H9 (cell line): Measurements from ENCODE around the gene SV2C. TPM values are rescaled to one million over a fixed set of nuclear protein-coding genes. Genes with fewer than 3 reads are reported as not detected.

Experiments used
- DNase-seq: peaks from one replicate; pipeline ENCODE4 v3.0.0-alpha.2; 2017
- H2AFZ ChIP-seq: one replicate; pipeline ENCODE4 v1.6.1; 2013; ENCODE audit warnings: mild to moderate bottlenecking, low read length, control low read depth, moderate library complexity
- H2AK5ac ChIP-seq: 2 replicates; pipeline ENCODE4 v1.6.1; 2013; ENCODE audit warnings: low read length, control low read depth, mixed read lengths; ENCODE audit not compliant: insufficient read length
- H2BK120ac ChIP-seq: one replicate; pipeline ENCODE4 v1.6.1; 2013; ENCODE audit warnings: low read depth, mild to moderate bottlenecking, low read length, control low read depth, inconsistent platforms; ENCODE audit not compliant: poor library complexity, severe bottlenecking
- H2BK12ac ChIP-seq: 2 replicates; pipeline ENCODE4 v1.6.1; 2013; ENCODE audit warnings: low read length, control low read depth, mixed read lengths, low read depth; ENCODE audit not compliant: insufficient read length
- H2BK15ac ChIP-seq: 2 replicates; pipeline ENCODE4 v1.6.1; 2013; ENCODE audit warnings: low read depth, low read length, control low read depth
- H2BK20ac ChIP-seq: one replicate; pipeline ENCODE4 v1.6.1; 2013; ENCODE audit warnings: low read depth, mild to moderate bottlenecking, low read length, control low read depth, inconsistent platforms; ENCODE audit not compliant: poor library complexity, severe bottlenecking
- H2BK5ac ChIP-seq: 2 replicates; pipeline ENCODE4 v1.6.1; 2013; ENCODE audit warnings: low read length, control low read depth, mixed read lengths; ENCODE audit not compliant: insufficient read length
- H3K14ac ChIP-seq: 2 replicates; pipeline ENCODE4 v1.6.1; 2013; ENCODE audit warnings: low read length, control low read depth; ENCODE audit not compliant: insufficient read depth
- H3K18ac ChIP-seq: 2 replicates; pipeline ENCODE4 v1.6.1; 2013; ENCODE audit warnings: low read depth, mild to moderate bottlenecking, mixed read lengths, low read length, control low read depth; ENCODE audit not compliant: insufficient read length
- H3K23ac ChIP-seq: 2 replicates; pipeline ENCODE4 v1.6.1; 2013; ENCODE audit warnings: low read length, control low read depth, mixed read lengths, low read depth; ENCODE audit not compliant: insufficient read length
- H3K23me2 ChIP-seq: 2 replicates; pipeline ENCODE4 v1.6.1; 2013; ENCODE audit warnings: low read depth, mild to moderate bottlenecking, mixed read lengths, low read length, control low read depth; ENCODE audit not compliant: insufficient read length, poor library complexity, severe bottlenecking
- H3K27ac ChIP-seq: 2 replicates; pipeline ENCODE4 v1.5.1; 2013; ENCODE audit warnings: low read length, control low read depth, mixed read lengths, low read depth; ENCODE audit not compliant: insufficient read length
- H3K27me3 ChIP-seq: 2 replicates; pipeline ENCODE4 v1.6.1; 2013; ENCODE audit warnings: low read length, control low read depth, inconsistent platforms; ENCODE audit not compliant: insufficient read depth
- H3K4ac ChIP-seq: 2 replicates; pipeline ENCODE4 v1.6.1; 2013; ENCODE audit warnings: low read depth, mild to moderate bottlenecking, control low read depth, inconsistent platforms, low read length, moderate library complexity
- H3K4me1 ChIP-seq: 2 replicates; pipeline ENCODE4 v1.6.1; 2013; ENCODE audit warnings: low read length, control low read depth, inconsistent platforms; ENCODE audit not compliant: insufficient read depth
- H3K4me2 ChIP-seq: 2 replicates; pipeline ENCODE4 v1.6.1; 2013; ENCODE audit warnings: low read length, control low read depth, mixed read lengths; ENCODE audit not compliant: insufficient read length, insufficient read depth
- H3K56ac ChIP-seq: 2 replicates; pipeline ENCODE4 v1.6.1; 2013; ENCODE audit warnings: low read depth, mild to moderate bottlenecking, mixed read lengths, low read length, control low read depth; ENCODE audit not compliant: insufficient read length
- H3K79me1 ChIP-seq: 2 replicates; pipeline ENCODE4 v1.6.1; 2013; ENCODE audit warnings: low read depth, mild to moderate bottlenecking, moderate library complexity, low read length, control low read depth, inconsistent platforms; ENCODE audit not compliant: insufficient read depth, poor library complexity, severe bottlenecking
- H3K79me2 ChIP-seq: 2 replicates; pipeline ENCODE4 v1.6.1; 2013; ENCODE audit warnings: low read length, control low read depth, inconsistent platforms; ENCODE audit not compliant: insufficient read depth
- H3K9ac ChIP-seq: 2 replicates; pipeline ENCODE4 v1.6.1; 2013; ENCODE audit warnings: low read length, control low read depth, mixed read lengths; ENCODE audit not compliant: insufficient read length; ENCODE audit errors: extremely low read depth
- H3K9me3 ChIP-seq: one replicate; pipeline ENCODE4 v1.6.1; 2013; ENCODE audit warnings: low read depth, low read length, inconsistent platforms; ENCODE audit not compliant: control insufficient read depth
- H3T11ph ChIP-seq: one replicate; pipeline ENCODE4 v1.6.1; 2013; ENCODE audit warnings: mild to moderate bottlenecking, low read length, control low read depth, inconsistent platforms
- H4K20me1 ChIP-seq: one replicate; pipeline ENCODE4 v1.6.1; 2013; ENCODE audit not compliant: control insufficient read depth, insufficient read length, insufficient read depth
- H4K5ac ChIP-seq: 2 replicates; pipeline ENCODE4 v1.6.1; 2013; ENCODE audit warnings: low read depth, mild to moderate bottlenecking, mixed read lengths, low read length, control low read depth; ENCODE audit not compliant: insufficient read length
- H4K8ac ChIP-seq: replicated peaks from 2 replicates; pipeline ENCODE4 v1.6.1; 2013; ENCODE audit warnings: low read length, control low read depth, mixed read lengths, low read depth; ENCODE audit not compliant: insufficient read length
- H4K91ac ChIP-seq: 2 replicates; pipeline ENCODE4 v1.6.1; 2013; ENCODE audit warnings: low read depth, mild to moderate bottlenecking, moderate library complexity, mixed read lengths, low read length, control low read depth; ENCODE audit not compliant: insufficient read length
- H3K27ac Mint-ChIP-seq, 3 experiments: 2 replicates in 2 of 3; 3 replicates in 1 of 3; pipeline ENCODE4 v1.8.0; 2020 to 2021; ENCODE audit warnings: mixed read lengths in 3 of 3, mild to moderate bottlenecking in 1 of 3, moderate library complexity in 1 of 3
- H3K27me3 Mint-ChIP-seq: 2 replicates; pipeline ENCODE4 v1.8.0; 2021; ENCODE audit warnings: low read depth, mild to moderate bottlenecking, moderate library complexity, mixed read lengths
- H3K36me3 Mint-ChIP-seq, 3 experiments: 2 replicates in 2 of 3; 3 replicates in 1 of 3; pipeline ENCODE4 v1.8.0; 2020 to 2021; ENCODE audit warnings: low read depth in 3 of 3, mixed read lengths in 3 of 3; ENCODE audit not compliant: insufficient read depth in 1 of 3
- H3K4me1 Mint-ChIP-seq, 2 experiments: 2 replicates each; pipeline ENCODE4 v1.8.0; 2020; ENCODE audit warnings: mixed read lengths in 2 of 2
- H3K4me3 Mint-ChIP-seq, 2 experiments: 2 replicates in 1 of 2; 3 replicates in 1 of 2; pipeline ENCODE4 v1.8.0; 2020 to 2021; ENCODE audit warnings: mild to moderate bottlenecking in 2 of 2, mixed read lengths in 2 of 2, moderate library complexity in 1 of 2
- H3K9me3 Mint-ChIP-seq, 2 experiments: 2 replicates in 1 of 2; 3 replicates in 1 of 2; pipeline ENCODE4 v1.8.0; 2020; ENCODE audit warnings: mild to moderate bottlenecking in 2 of 2, mixed read lengths in 2 of 2, moderate library complexity in 1 of 2
- WGBS: extraction: QIAGEN DNeasy Blood & Tissue Kit; methylation state at CpG from one replicate; pipeline ENCODE4 v1.1.7; 2013; ENCODE audit warnings: missing lambda C conversion rate, low lambda C conversion rate, mixed read lengths; ENCODE audit not compliant: insufficient read length; ENCODE audit errors: extremely low coverage; 5-methylcytosine and 5-hydroxymethylcytosine counted together
- total RNA-seq: library from RNA; stranded (reverse); gene quantifications from 2 replicates; pipeline ENCODE4 v1.2.1, GENCODE V29; 2021
- TF ChIP-seq, protein P1 (sequence below): fragments of 200-600 bp; sonication (generic); conservative IDR thresholded peaks from 3 replicates; pipeline ENCODE4 v1.8.0; 2021; ENCODE audit warnings: antibody characterized with exemption, mild to moderate bottlenecking

SV2C gene
- total RNA-seq, 1 experiment from 2014 or later = 0.09 TPM

DNA sequence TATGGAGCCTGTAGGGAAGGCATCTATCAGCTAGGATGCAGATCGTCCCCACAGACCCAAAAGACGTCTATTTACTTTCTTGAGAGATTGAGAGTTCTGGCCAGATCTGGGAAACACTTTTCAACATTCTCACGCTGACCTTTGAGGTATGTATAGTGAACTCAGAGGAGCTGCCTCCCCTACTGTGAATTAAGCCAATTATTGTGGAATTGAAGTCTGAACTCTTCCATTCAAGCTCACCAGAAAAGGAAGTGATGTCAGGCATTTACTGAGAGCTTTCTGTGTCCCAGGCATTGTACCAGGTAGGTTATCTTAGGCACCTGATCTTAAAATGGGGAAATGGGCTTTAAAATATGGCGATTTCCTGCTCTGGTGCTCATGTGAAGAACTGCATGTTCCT, 136.5 kb downstream of the SV2C start:
- Histone ChIP-seq H3K79me2 (no peaks in the 10 kb centered on the region), H3K18ac (no peak overlapping the region), H3K4ac (no peak overlapping the region), H3K56ac (no peak overlapping the region), H2BK15ac (no peak overlapping the region), H3K14ac (no peak overlapping the region), H2AK5ac (no peak overlapping the region), H2BK120ac (no peak overlapping the region), H3K9ac (no peak overlapping the region), H4K8ac (no peak overlapping the region), H3K4me2 (no peak overlapping the region), H3K4me1 (no peaks in the 10 kb centered on the region), H3K9me3 (no peaks in the 10 kb centered on the region), H4K5ac (no peak overlapping the region), H4K20me1 (no peaks in the 10 kb centered on the region), H3K23me2 (no peaks in the 10 kb centered on the region), H3K79me1 (no peaks in the 10 kb centered on the region), H2AFZ (no peak overlapping the region), H2BK20ac (no peak overlapping the region), H3K27me3 (no peaks in the 10 kb centered on the region), H3T11ph (no peak overlapping the region), H3K23ac (no peak overlapping the region), H2BK5ac (no peak overlapping the region), H2BK12ac (no peak overlapping the region), H3K27ac (no peak overlapping the region), H4K91ac (no peak overlapping the region)
- Mint-ChIP-seq H3K27me3 (no peaks in the 10 kb centered on the region), H3K4me3 (no peak overlapping the region), H3K4me1 (peaks cover 7 to 8% of the 10 kb centered on the region in 2 experiments; a peak in 3 of 4 replicates), H3K27ac (no peak overlapping the region), H3K9me3 (no peaks in the 10 kb centered on the region), H3K36me3 (no peaks in the 10 kb centered on the region)
- WGBS = no CpG with 5 or more reads among the region's 4 CpGs
- DNase-seq = no peak
- TF ChIP-seq, protein P1, sequence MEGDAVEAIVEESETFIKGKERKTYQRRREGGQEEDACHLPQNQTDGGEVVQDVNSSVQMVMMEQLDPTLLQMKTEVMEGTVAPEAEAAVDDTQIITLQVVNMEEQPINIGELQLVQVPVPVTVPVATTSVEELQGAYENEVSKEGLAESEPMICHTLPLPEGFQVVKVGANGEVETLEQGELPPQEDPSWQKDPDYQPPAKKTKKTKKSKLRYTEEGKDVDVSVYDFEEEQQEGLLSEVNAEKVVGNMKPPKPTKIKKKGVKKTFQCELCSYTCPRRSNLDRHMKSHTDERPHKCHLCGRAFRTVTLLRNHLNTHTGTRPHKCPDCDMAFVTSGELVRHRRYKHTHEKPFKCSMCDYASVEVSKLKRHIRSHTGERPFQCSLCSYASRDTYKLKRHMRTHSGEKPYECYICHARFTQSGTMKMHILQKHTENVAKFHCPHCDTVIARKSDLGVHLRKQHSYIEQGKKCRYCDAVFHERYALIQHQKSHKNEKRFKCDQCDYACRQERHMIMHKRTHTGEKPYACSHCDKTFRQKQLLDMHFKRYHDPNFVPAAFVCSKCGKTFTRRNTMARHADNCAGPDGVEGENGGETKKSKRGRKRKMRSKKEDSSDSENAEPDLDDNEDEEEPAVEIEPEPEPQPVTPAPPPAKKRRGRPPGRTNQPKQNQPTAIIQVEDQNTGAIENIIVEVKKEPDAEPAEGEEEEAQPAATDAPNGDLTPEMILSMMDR = no peak
